DOHH2 (cell line): ENCODE data around the gene SHISAL1.

Experiments
- H3F3A ChIP-seq: fragments of 200-600 bp; sonication (generic), shearing (Covaris generic); 2 replicates; pipeline ENCODE4 v1.6.0; 2016; ENCODE audit warnings: antibody characterized with exemption, mild to moderate bottlenecking; ENCODE audit not compliant: control insufficient read depth, insufficient read depth
- H3K27ac ChIP-seq: fragments of 200-600 bp; sonication (generic); 2 replicates; pipeline ENCODE4 v1.5.1; 2014; ENCODE audit warnings: low read depth, mild to moderate bottlenecking, low read length, moderate library complexity
- H3K27me3 ChIP-seq: fragments of 200-600 bp; sonication (generic); 2 replicates; pipeline ENCODE4 v1.6.1; 2014; ENCODE audit warnings: mild to moderate bottlenecking, low read length, mixed read lengths; ENCODE audit not compliant: control insufficient read depth
- H3K36me3 ChIP-seq: fragments of 200-600 bp; sonication (generic); 2 replicates; pipeline ENCODE4 v1.6.1; 2014; ENCODE audit warnings: mild to moderate bottlenecking, low read length, moderate library complexity, mixed read lengths; ENCODE audit not compliant: control insufficient read depth
- H3K4me1 ChIP-seq: fragments of 200-600 bp; sonication (generic); 2 replicates; pipeline ENCODE4 v1.6.1; 2014; ENCODE audit warnings: mild to moderate bottlenecking, low read length, mixed read lengths; ENCODE audit not compliant: control insufficient read depth
- H3K4me2 ChIP-seq: fragments of 200-600 bp; sonication (generic); 2 replicates; pipeline ENCODE4 v1.6.0; 2014; ENCODE audit warnings: mild to moderate bottlenecking, low read length, moderate library complexity
- H3K4me3 ChIP-seq: fragments of 200-600 bp; sonication (generic); 2 replicates; pipeline ENCODE4 v1.5.1; 2014; ENCODE audit warnings: mild to moderate bottlenecking, low read length, mixed read lengths
- H3K79me2 ChIP-seq: fragments of 200-600 bp; sonication (generic); 2 replicates; pipeline ENCODE4 v1.6.1; 2014; ENCODE audit warnings: mild to moderate bottlenecking, low read length, mixed read lengths; ENCODE audit not compliant: control insufficient read depth
- H3K9me2 ChIP-seq: fragments of 200-600 bp; sonication (generic); replicated peaks from 2 replicates; pipeline ENCODE4 v1.6.1; 2014; ENCODE audit warnings: mild to moderate bottlenecking, low read length, mixed read lengths; ENCODE audit not compliant: control insufficient read depth
- H3K9me3 ChIP-seq: fragments of 200-600 bp; sonication (generic); 2 replicates; pipeline ENCODE4 v1.6.1; 2014; ENCODE audit warnings: antibody characterized with exemption, low read length, mixed read lengths; ENCODE audit not compliant: control insufficient read depth, insufficient read depth
- H4K20me1 ChIP-seq: fragments of 200-600 bp; sonication (generic); 2 replicates; pipeline ENCODE4 v1.6.0; 2014; ENCODE audit warnings: low read depth, mild to moderate bottlenecking, antibody characterized with exemption, low read length, moderate library complexity; ENCODE audit not compliant: control insufficient read depth, insufficient read depth
- CTCF ChIP-seq: fragments of 200-600 bp; sonication (generic); IDR thresholded peaks from one replicate; pipeline ENCODE4 v1.5.1; 2014; ENCODE audit warnings: antibody characterized with exemption, mild to moderate bottlenecking, low read depth, low read length; ENCODE audit not compliant: poor library complexity, severe bottlenecking
- EZH2phosphoT487 ChIP-seq: fragments of 200-600 bp; sonication (generic); IDR thresholded peaks from 2 replicates; pipeline ENCODE4 v1.6.1; 2017; ENCODE audit warnings: borderline replicate concordance, mild to moderate bottlenecking, antibody characterized with exemption, low read length, moderate library complexity, mixed read lengths

The SHISAL1 gene

DNA sequence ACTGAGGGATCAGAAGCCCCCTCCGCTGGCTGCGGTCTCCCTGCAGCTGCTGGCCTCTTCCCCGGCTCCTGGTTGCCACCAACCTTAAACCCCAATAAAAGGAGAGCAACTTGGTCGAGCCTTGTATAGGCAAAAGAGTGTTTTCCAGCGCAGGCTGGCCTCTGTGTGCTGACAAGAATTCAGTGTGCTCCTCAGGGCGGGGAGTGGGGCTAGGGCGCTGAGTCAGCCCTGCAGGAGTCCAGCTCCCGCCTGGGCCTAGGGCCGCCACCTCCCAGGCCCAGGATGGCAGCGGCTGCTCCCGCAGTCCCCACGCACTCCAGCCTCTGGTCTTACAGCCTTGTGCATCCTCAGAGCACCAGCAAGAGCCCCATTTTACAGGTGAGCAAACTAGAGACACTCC lies at the start of gene SHISAL1:
TSS of gene SHISAL1 (minus strand) at position 186 of the 400 bp plus-strand sequence. CDS start 12,006 bp downstream, outside the sequence.
- Histone ChIP-seq H3K9me2 (no peaks in the 10 kb centered on the region), H3K4me1 (no peaks in the 10 kb centered on the region), H3K4me2 (no peak within 1 kb of the TSS), H3K36me3 (no peaks in the 10 kb centered on the region), H3K79me2 (no peaks in the 10 kb centered on the region), H3F3A (no peaks in the 10 kb centered on the region), H3K27me3 (no peaks in the 10 kb centered on the region), H3K27ac (no peak within 1 kb of the TSS), H4K20me1 (no peaks in the 10 kb centered on the region), H3K4me3 (no peak within 1 kb of the TSS), H3K9me3 (no peaks in the 10 kb centered on the region)
- no peak for TF ChIP-seq EZH2phosphoT487
- TF ChIP-seq CTCF, result no peak

GRCh38 chr22:44361391-44362126 lies 48.8 kb upstream of the SHISAL1 start:
- H3K27ac ChIP-seq, result no peak overlapping the region
- TF ChIP-seq EZH2phosphoT487 (no peak), CTCF (no peak)
- H3K9me2 ChIP-seq, result no peaks in the 10 kb centered on the region
- no peaks in the 10 kb centered on the region for H3K36me3 ChIP-seq
- H3K4me1 ChIP-seq, result no peaks in the 10 kb centered on the region
- no peaks in the 10 kb centered on the region for H4K20me1 ChIP-seq
- H3K4me3 ChIP-seq, result no peak overlapping the region
- H3K4me2 ChIP-seq, result no peak overlapping the region
- no peaks in the 10 kb centered on the region for H3F3A ChIP-seq
- H3K79me2 ChIP-seq, result no peaks in the 10 kb centered on the region
- H3K27me3 ChIP-seq, result no peaks in the 10 kb centered on the region
- H3K9me3 ChIP-seq, result no peaks in the 10 kb centered on the region

- Histone ChIP-seq H3K4me2 (no peak overlapping the region), H3K9me2 (no peaks in the 10 kb centered on the region), H3K79me2 (no peaks in the 10 kb centered on the region), H3K36me3 (no peaks in the 10 kb centered on the region), H3K27me3 (no peaks in the 10 kb centered on the region), H3F3A (no peaks in the 10 kb centered on the region), H3K9me3 (no peaks in the 10 kb centered on the region), H3K27ac (no peak overlapping the region), H3K4me1 (no peaks in the 10 kb centered on the region), H3K4me3 (no peak overlapping the region), H4K20me1 (no peaks in the 10 kb centered on the region)
- TF ChIP-seq EZH2phosphoT487 (no peak), CTCF (no peak)
These were observed 48.1 kb upstream of the SHISAL1 start for GRCh38 chr22:44360668-44361381.
